NOMO-1 treated with dmso at 0.1 percent for 144 hours (cell line): ENCODE results near the gene ZNF276.
"Not testable (repeated sequence)": the region's sequence is repeated elsewhere in the genome, so short reads cannot be mapped to it uniquely, and the experiment has no call there.

Source experiments
- DNase-seq: peaks from one replicate; lab custom pipeline; 2025; ENCODE audit not compliant: unreplicated experiment; lab: John Stamatoyannopoulos, UW

The ZNF276 gene

DNA sequence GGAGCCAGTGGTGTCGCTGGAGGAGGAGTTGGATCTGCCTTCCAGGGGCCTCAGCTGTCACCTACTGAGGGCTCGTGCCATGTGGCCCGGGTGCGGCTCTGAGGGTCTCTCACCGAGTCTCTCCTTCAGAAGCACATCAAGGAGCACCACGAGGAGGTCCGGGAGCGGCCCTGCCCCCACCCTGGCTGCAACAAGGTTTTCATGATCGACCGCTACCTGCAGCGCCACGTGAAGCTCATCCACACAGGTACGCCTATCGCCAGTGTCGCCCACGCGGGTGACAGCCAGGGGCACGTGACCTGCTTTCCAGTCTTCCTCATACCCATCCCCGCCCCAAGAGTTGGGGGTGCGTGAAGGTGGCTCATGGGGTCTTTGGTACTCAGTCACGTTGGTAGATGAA is 12.5 kb downstream of the ZNF276 start:
- DNase-seq, result no peak

- DNase-seq, result no peak
Observed at GRCh38 chr16:89736554-89736953, 15.2 kb downstream of the ZNF276 start.

- no peak for DNase-seq
Observed at GRCh38 chr16:89737341-89738071, 16.2 kb downstream of the ZNF276 start.

- DNase-seq, result no peak
Observed at GRCh38 chr16:89738072-89738377, 16.7 kb downstream of the ZNF276 start.

DNA sequence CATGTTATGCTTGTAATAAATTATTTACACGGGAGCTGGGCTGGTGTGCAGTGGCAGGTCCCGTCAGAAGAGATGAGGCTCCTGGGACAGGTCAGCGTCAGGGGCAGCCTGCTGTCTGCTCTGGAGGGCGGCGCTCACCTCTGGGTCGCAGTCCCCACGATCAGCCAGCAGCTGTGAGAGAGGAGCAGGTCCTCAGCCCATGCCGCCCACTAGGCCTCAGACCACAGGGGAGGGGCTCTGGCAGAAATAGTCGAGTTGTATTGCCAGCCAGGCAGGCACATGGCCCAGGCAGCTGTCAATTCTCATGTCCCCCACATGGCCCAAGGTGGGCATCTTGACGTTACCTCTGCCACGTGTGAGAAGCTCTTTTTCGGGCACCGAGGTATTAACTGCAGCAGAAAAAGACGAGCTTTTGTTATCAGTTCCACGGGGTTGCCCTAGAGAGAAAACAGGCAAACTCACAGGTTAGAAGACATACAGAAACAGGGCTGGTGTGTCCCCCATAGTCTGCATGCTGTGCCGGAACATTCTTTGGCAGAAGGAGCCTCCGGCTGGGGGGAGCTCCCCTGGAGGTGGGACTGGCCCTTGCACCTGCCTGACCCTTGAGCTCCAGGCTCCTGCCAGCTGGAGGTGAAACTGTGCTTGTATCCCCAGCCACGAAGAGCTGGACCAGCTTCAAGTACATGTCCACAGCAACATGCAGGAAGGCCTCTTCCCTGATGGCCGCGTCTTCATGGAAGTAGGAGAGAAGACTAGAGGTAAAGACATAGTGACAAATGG is 17.4 kb downstream of the ZNF276 start:
- DNase-seq, result no peak

DNA sequence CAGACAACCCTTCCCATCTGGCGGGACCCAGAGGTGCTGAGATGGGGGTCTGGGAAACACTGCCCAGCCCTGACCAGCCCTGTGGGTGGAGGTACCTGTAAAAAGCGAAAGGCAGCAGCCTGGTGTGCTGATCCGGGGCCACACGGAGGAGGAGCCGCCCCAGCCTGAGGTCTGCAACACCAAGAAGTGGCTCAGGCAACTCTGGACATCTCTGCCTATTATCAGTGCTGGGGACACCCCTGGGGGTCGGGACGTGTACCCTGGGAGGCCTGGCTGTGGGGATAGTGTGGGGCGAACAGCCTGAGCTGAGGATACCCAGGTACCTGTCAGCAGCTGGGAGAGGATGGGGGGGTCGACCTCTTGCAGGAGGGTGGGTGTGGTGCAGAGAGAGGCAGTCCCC is 18.0 kb downstream of the ZNF276 start:
- no peak for DNase-seq

- DNase-seq, result no peak
Observed at GRCh38 chr16:89741342-89742014, 20.1 kb downstream of the ZNF276 start.

DNA sequence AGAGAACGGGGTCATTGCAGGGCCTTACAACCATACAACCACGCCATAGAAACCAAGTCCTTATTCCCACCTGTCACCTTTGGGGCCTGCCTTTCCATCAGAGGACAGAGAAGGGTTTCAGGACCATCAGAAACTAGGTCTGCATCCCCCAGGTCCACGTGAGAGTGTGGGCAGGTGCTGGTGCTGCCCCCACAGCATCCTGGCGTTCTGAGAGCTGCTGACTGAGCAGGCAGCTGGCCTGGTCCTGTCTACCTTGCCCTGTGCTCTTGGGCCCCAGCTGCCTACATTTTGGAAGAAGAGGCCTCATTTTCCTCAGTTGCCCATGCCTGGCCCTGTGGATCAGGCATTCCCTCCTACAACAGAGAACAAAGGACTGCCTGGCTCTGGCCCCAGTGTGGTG is 21.6 kb downstream of the ZNF276 start:
- no peak for DNase-seq

GRCh38 chr16:89744813-89745212 is 23.5 kb downstream of the ZNF276 start:
- DNase-seq, result no peak

- no peak for DNase-seq
Observed at GRCh38 chr16:89746043-89746442, 24.7 kb downstream of the ZNF276 start.

DNA sequence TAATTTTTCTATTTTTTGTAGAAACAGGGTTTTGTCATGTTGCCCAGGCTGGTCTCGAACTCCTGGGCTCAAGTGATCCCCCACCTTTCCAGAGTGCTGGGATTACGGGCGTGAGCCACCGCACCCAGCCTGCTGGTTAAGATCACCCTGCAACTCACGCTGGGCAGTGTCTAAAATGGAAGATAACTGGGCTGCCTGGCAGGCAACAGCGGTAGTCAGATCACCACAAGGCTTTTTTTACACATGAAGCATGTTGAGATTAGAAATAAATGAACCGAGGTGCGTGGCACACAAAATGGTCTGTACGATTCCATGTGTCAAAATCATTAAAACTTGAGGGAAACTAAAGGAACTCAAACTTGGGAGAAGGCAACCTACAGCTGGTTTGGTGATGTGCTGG is 26.7 kb downstream of the ZNF276 start:
- no peak for DNase-seq

- no peak for DNase-seq
Observed at GRCh38 chr16:89748921-89749320, 27.6 kb downstream of the ZNF276 start.

DNA sequence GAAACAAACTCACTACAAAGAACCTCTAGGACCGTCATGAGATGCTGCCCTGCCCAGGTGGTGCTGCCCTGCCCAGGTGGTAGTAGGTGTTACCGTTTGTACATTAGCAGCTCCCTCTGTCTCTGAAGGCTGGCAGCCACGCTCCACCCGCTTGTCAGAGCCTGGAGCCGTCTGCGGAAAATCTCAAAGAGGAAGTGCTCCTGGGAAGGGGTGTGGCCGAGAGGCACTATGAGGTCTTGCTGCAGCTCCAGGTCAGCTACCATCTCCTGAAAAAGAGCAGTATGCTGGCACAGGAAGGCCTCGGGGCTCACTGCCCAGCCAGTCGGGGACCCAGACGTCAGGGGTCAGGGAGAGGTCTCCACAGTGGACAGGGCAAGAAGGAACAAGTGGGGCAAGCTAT is 28.3 kb downstream of the ZNF276 start:
- peak; percentile 67 for DNase-seq

DNA sequence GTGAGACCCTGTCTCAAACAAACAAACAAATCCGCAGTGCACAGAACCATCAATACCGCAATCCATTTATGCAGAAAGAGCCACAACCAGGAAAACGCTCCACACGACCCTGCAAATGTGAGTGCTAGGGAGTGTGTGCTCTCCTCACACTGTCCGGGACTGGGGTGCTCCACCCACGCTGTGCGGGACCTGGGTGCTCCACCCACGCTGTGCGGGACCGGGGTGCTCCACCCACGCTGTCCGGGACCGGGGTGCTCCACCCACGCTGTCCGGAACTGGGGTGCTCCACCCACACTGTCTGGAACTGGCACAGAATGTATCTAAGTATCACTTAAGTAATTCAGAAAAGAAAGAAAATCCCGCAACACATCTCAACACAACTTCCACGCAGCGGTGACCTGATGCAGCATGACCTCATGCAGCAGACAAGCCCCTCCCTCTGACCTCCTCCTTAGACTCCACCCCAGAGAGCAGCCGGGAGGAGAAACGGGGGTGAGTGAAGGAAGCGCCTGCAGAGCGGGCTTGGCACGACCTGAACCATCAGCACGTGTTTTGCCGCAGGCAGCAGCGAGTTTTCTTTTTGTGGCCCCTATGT is 38.5 kb downstream of the ZNF276 start:
- no peak for DNase-seq

DNA sequence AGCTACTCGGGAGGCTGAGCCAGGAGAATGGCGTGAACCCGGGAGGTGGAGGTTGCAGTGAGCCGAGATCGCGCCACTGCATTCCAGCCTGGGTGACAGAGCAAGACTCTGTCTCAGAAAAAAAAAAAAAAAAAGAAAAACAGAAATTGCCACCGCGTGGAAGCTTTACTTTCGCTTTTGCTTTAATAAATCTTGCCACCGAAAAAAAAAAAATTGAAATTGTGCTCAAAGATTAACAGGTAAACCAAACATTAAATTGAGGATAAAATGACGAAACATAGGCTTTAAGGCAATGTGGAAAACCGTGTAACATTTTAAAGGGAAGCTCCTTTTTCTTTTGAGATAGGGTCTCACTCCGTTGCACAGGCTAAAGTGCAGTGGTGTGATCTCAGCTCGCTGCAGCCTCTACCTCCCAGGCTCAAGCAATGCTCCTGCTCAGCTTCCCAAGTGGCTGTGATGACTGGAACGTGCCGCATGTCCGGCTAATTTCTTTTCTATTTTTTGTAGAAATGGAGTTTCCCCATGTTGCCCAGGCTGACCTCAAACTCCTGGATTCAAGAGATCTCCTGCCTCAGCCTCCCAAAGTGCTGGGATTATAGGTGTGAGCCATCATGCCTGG is 40.1 kb downstream of the ZNF276 start:
- no peak for DNase-seq

- peak; percentile 89 for DNase-seq
Observed at GRCh38 chr16:89764711-89765201, 43.4 kb downstream of the ZNF276 start.

GRCh38 chr16:89765292-89765830 is 44.0 kb downstream of the ZNF276 start:
- no peak for DNase-seq

- no peak for DNase-seq
Observed at GRCh38 chr16:89770367-89770766, 49.0 kb downstream of the ZNF276 start.

DNA sequence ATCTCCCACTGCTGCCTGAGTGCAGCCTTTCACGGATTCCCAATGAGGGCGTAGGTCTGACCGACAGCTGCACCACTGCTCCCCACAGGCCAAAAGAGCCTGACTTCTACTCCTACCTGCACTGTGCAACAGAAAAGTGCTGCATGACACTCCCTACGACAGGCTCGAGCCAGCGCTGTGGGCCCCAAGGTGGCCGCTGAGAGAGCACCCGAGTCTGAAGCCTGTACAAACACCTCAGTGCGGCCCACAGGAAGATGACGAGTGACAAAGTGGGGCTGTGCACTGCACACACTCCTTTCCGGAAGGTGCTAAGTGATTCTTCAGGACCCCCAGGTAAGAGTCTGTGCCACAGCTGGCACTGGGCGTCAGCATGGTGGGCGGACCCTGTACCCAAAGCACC is 53.9 kb downstream of the ZNF276 start:
- no peak for DNase-seq

GRCh38 chr16:89778211-89778610 is 56.9 kb downstream of the ZNF276 start:
- DNase-seq, result not testable (repeated sequence)
